Right renal cortex interstitium (tissue), 3 donors: ENCODE data around the gene HADHA. TPM values are rescaled to one million over a fixed set of nuclear protein-coding genes. Genes with fewer than 3 reads are reported as not detected.
"Not testable (repeated sequence)": the region's sequence is repeated elsewhere in the genome, so short reads cannot be mapped to it uniquely, and the experiment has no call there.

Source experiments
- DNase-seq, 3 donors: peaks; one replicate each; pipeline ENCODE4 v3.0.0-alpha.2; 2013; ENCODE audit warnings: low read depth in 3 of 3, low spot score in 2 of 3
- polyA plus RNA-seq, 3 donors: library from polyadenylated mRNA; unstranded; fragments of 120-200 nt; gene quantifications; one replicate each; pipeline ENCODE4 v1.2.1, GENCODE V29; 2013; ENCODE audit not compliant: insufficient read length in 3 of 3

Gene HADHA
- 100 to 1,000 TPM; 222 to 257 (median 228) TPM for polyA plus RNA-seq

GRCh38 chr2:26244309-26245230 is at the start of gene HADHA, which contains the start of gene HADHB:
TSS of gene HADHA (minus strand) at chr2:26244632. CDS start at chr2:26244596, 36 bp downstream.
TSS of gene HADHB (plus strand) at chr2:26244939. CDS start at chr2:26254255, 9,316 bp downstream.
- peak; percentile 77 to 86 (median 81) for DNase-seq

GRCh38 chr2:26292646-26293045 is 48.2 kb upstream of the HADHA start:
- DNase-seq, result no peak

GRCh38 chr2:26290001-26290400 is 45.6 kb upstream of the HADHA start:
- no peak for DNase-seq

GRCh38 chr2:26285931-26286330 is 41.5 kb upstream of the HADHA start:
- DNase-seq, result no peak

GRCh38 chr2:26284132-26284531 is 39.7 kb upstream of the HADHA start:
- no peak for DNase-seq

- DNase-seq, result no peak
Measured at GRCh38 chr2:26283606-26284005, 39.2 kb upstream of the HADHA start.

- DNase-seq, result no peak
Measured at GRCh38 chr2:26281226-26281625, 36.8 kb upstream of the HADHA start.

GRCh38 chr2:26279886-26280285 is 35.5 kb upstream of the HADHA start:
- no peak for DNase-seq

- no peak for DNase-seq
Measured at GRCh38 chr2:26276484-26277227, 32.2 kb upstream of the HADHA start.

GRCh38 chr2:26274058-26274613 is 29.7 kb upstream of the HADHA start:
- DNase-seq, result no peak

GRCh38 chr2:26273501-26273900 is 29.1 kb upstream of the HADHA start:
- DNase-seq, result no peak

GRCh38 chr2:26270373-26270772 is 25.9 kb upstream of the HADHA start:
- no peak for DNase-seq

GRCh38 chr2:26269571-26270158 is 25.2 kb upstream of the HADHA start:
- DNase-seq, result no peak

GRCh38 chr2:26268670-26269385 is 24.4 kb upstream of the HADHA start:
- DNase-seq, result not testable (repeated sequence)

- no peak for DNase-seq
Measured at GRCh38 chr2:26268213-26268612, 23.8 kb upstream of the HADHA start.

GRCh38 chr2:26258836-26259235 is 14.4 kb upstream of the HADHA start:
- not testable (repeated sequence) for DNase-seq

GRCh38 chr2:26255759-26256384 is 11.4 kb upstream of the HADHA start:
- no peak for DNase-seq

GRCh38 chr2:26251893-26252292 is 7.5 kb upstream of the HADHA start:
- no peak for DNase-seq

GRCh38 chr2:26249625-26250024 is 5.2 kb upstream of the HADHA start:
- DNase-seq, result no peak

GRCh38 chr2:26246818-26247217 is 2.4 kb upstream of the HADHA start:
- no peak for DNase-seq
